HuH-7 (cell line): ENCODE results near the gene KRT17.

Experiments
- DNase-seq: peaks from one replicate; pipeline ENCODE4 v3.0.0; 2011; ENCODE audit warnings: low spot score

The KRT17 gene

DNA sequence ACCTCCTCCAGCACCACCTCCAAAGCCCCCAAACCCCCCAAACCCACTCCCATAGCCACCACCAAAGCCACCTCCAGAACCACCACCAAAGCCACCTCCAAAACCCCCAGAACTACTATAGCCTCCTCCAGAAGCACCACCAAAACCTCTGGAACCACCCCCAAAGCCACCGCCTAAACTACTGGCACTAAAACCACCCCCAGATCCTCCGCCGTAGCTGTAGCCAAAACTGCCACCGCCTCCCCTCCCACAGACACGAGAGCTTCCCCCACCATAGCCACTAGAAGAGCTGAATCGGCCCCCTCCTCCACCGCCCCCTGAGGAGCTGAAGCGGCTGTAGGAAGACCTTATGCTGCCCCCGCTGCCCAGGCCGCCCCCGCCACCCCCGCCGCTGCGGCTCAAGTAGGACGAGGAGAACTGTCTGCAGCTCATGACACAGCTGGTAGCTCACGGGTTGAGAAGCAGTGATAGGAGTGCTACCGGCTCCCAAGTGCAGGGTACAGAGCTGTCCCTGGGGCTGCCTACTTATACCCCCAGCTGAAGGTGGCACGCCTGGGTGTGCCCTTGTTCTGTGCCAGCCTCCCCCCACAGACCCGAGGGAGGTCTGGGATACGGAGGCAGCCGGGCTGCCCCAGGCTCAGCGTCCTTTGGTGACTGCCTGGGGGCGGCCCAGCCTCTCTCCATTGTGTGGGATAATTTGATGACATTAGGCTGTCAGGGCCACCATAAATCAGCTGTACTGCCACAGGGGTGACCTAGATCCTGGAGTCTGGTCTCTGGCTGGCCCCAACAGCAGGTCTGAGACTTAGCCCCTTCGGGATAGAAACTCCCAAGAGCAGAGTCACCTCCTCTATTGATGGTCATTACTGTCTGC, 52.6 kb downstream of the KRT17 start, which contains the start of gene KRT9:
KRT9 (minus strand) TSS at position 499 of the 874 bp plus-strand sequence; CDS start at position 432, 67 bp downstream.
- no peak for DNase-seq
